ACC112 (cell line): ENCODE data around the gene GTF2A1L.
"Not testable (repeated sequence)": the region's sequence is repeated elsewhere in the genome, so short reads cannot be mapped to it uniquely, and the experiment has no call there.

Experiments
- H2AFZ ChIP-seq: fragments of 200-600 bp; sonication (generic); one replicate; pipeline ENCODE4 v1.6.0; 2017; ENCODE audit warnings: antibody characterized with exemption, low read length; ENCODE audit not compliant: unreplicated experiment
- H3K27ac ChIP-seq: fragments of 200-600 bp; sonication (generic); 2 replicates; pipeline ENCODE4 v1.5.1; 2014; ENCODE audit warnings: low read depth, mild to moderate bottlenecking, antibody characterized with exemption, low read length, moderate library complexity
- H3K27me3 ChIP-seq: fragments of 200-600 bp; sonication (generic); 2 replicates; pipeline ENCODE4 v1.6.1; 2014; ENCODE audit warnings: mild to moderate bottlenecking, antibody characterized with exemption, low read length, moderate library complexity, mixed read lengths; ENCODE audit not compliant: insufficient read depth
- H3K36me3 ChIP-seq: fragments of 200-600 bp; sonication (generic); 2 replicates; pipeline ENCODE4 v1.6.1; 2016; ENCODE audit warnings: mild to moderate bottlenecking, antibody characterized with exemption, low read length, moderate library complexity, mixed read lengths; ENCODE audit not compliant: insufficient read depth
- H3K4me1 ChIP-seq: fragments of 200-600 bp; sonication (generic); one replicate; pipeline ENCODE4 v1.6.1; 2016; ENCODE audit warnings: low read length, mixed read lengths; ENCODE audit not compliant: insufficient read depth, unreplicated experiment, control insufficient read depth
- H3K4me3 ChIP-seq: fragments of 200-600 bp; sonication (generic); 2 replicates; pipeline ENCODE4 v1.5.1; 2014; ENCODE audit warnings: mild to moderate bottlenecking, low read depth, low read length
- H3K79me2 ChIP-seq: fragments of 200-600 bp; sonication (generic); one replicate; pipeline ENCODE4 v1.6.0; 2016; ENCODE audit warnings: low read length; ENCODE audit not compliant: control insufficient read depth, unreplicated experiment, insufficient read depth

Gene GTF2A1L

GRCh38 chr2:48587961-48588360 lies 29.7 kb upstream of the GTF2A1L start:
- H3K27me3 ChIP-seq, result no peaks in the 10 kb centered on the region
- no peaks in the 10 kb centered on the region for H3K79me2 ChIP-seq
- H2AFZ ChIP-seq, result no peak overlapping the region
- H3K27ac ChIP-seq, result no peak overlapping the region
- H3K4me3 ChIP-seq, result no peak overlapping the region
- no peaks in the 10 kb centered on the region for H3K4me1 ChIP-seq
- no peaks in the 10 kb centered on the region for H3K36me3 ChIP-seq

GRCh38 chr2:48588745-48589144 lies 28.9 kb upstream of the GTF2A1L start:
- Histone ChIP-seq H3K27me3 (no peaks in the 10 kb centered on the region), H3K36me3 (no peaks in the 10 kb centered on the region), H3K4me1 (no peaks in the 10 kb centered on the region), H3K79me2 (no peaks in the 10 kb centered on the region), H3K27ac (no peak overlapping the region), H3K4me3 (no peak overlapping the region), H2AFZ (peak overlapping the region; percentile 37)

GRCh38 chr2:48589170-48589767 lies 28.4 kb upstream of the GTF2A1L start:
- H3K4me1 ChIP-seq, result no peaks in the 10 kb centered on the region
- H3K27ac ChIP-seq, result no peak overlapping the region
- no peak overlapping the region for H3K4me3 ChIP-seq
- no peaks in the 10 kb centered on the region for H3K79me2 ChIP-seq
- peak overlapping the region; percentile 37 for H2AFZ ChIP-seq
- H3K36me3 ChIP-seq, result no peaks in the 10 kb centered on the region
- H3K27me3 ChIP-seq, result no peaks in the 10 kb centered on the region

DNA sequence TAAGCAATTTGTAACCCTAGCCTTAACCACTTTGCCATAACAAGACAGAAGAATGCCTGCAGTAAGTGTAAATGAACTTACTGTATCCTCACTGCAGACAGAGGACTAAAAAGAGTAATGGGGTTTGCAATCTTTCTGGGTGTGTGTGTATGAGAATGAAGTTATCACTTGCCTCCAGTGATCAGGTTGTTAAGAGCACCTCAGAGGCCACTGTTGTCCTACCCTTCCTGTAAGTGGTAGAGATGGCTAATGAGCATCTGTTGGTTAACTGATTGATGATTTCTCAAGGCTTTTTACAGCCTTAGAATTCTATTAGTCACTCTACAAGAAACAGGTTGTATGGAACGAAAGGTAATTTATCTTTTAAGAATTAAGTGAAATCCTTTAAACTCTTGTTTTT lies 27.6 kb upstream of the GTF2A1L start:
- Histone ChIP-seq H3K27me3 (no peaks in the 10 kb centered on the region), H3K4me1 (no peaks in the 10 kb centered on the region), H3K36me3 (no peaks in the 10 kb centered on the region), H3K4me3 (no peak overlapping the region), H2AFZ (no peak overlapping the region), H3K79me2 (no peaks in the 10 kb centered on the region), H3K27ac (no peak overlapping the region)

- Histone ChIP-seq H2AFZ (no peak overlapping the region), H3K4me1 (no peaks in the 10 kb centered on the region), H3K79me2 (no peaks in the 10 kb centered on the region)
Observed at GRCh38 chr2:48592067-48592466, 25.6 kb upstream of the GTF2A1L start.

DNA sequence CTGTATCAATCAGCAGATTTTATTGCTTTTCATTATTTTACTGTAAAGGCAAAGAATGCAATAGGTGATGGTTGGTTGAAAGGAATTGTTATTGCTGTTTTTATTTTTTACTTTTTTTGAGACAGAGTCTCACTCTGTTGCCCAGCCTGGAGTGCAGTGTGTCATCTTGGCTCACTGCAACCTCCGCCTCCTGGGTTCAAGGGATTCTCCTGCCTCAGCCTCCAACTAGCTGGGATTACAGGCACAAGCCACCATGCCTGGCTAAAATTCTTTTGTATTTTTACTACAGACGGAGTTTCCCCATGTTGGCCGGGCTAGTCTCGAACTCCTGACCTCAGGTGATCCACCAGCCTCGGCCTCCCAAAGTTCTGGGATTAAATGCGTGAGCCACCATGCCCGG lies 20.9 kb upstream of the GTF2A1L start:
- H3K27ac ChIP-seq, H3K79me2 ChIP-seq, H3K4me3 ChIP-seq, H2AFZ ChIP-seq, H3K36me3 ChIP-seq, H3K27me3 ChIP-seq: not testable (repeated sequence)
- peaks cover 14% of the 10 kb centered on the region for H3K4me1 ChIP-seq

More at GRCh38 chr2:48592067-48592466, 25.6 kb upstream of the GTF2A1L start:
- Histone ChIP-seq H3K4me3 (no peak overlapping the region), H3K27me3 (no peaks in the 10 kb centered on the region), H3K36me3 (no peaks in the 10 kb centered on the region), H3K27ac (no peak overlapping the region)

DNA sequence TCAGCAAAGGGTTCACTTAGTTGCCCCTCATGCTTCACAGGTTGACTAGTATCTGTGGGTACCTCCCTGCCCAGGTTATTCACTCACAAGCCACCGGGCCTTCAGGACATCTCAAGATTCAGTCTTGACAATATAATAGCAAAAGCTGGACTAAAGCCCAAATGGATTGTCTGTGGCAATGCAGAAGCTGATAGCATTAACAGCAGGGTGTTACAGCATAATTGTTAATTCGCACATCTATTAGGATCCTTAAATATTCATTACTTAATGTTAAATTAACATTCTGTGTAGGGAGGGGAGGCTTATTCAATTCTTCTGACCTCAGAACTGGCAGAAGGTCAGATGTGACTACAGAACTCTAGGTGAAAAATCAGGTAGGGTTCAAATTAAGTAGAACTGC lies 20.2 kb upstream of the GTF2A1L start:
- Histone ChIP-seq H3K4me1 (peaks cover 14% of the 10 kb centered on the region), H3K36me3 (no peaks in the 10 kb centered on the region), H3K79me2 (no peaks in the 10 kb centered on the region), H3K27ac (no peak overlapping the region), H2AFZ (no peak overlapping the region), H3K27me3 (no peaks in the 10 kb centered on the region), H3K4me3 (no peak overlapping the region)

GRCh38 chr2:48600204-48600813 lies 17.3 kb upstream of the GTF2A1L start:
- Histone ChIP-seq H3K4me3 (no peak overlapping the region), H3K79me2 (no peaks in the 10 kb centered on the region), H3K36me3 (no peaks in the 10 kb centered on the region), H2AFZ (no peak overlapping the region), H3K27ac (peak overlapping the region; percentile 53), H3K27me3 (no peaks in the 10 kb centered on the region), H3K4me1 (peaks cover 14% of the 10 kb centered on the region)

GRCh38 chr2:48600917-48601316 lies 16.7 kb upstream of the GTF2A1L start:
- Histone ChIP-seq H3K27ac (peak overlapping the region; percentile 53), H3K4me1 (peaks cover 14% of the 10 kb centered on the region), H2AFZ (no peak overlapping the region)

DNA sequence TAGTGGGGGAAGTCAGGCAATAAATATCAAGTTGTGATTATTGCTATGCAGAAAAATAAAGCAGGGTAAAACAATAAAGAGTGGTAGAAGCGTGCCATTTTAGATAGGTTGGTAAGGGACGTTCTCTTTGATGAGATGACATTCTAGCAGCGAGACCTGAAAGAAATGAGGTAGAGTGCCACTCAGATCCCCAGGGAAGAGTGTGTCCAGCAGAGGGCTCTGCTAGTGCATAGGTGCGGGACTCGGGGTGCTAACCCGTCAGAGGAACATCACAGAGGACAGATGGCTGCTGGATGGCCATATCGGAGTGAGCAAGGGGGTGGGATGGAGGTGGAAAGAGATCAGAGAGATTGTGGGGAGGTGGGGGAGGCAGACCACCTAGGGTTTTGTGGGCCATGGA lies 16.3 kb upstream of the GTF2A1L start:
- no peaks in the 10 kb centered on the region for H3K36me3 ChIP-seq
- no peaks in the 10 kb centered on the region for H3K27me3 ChIP-seq
- no peaks in the 10 kb centered on the region for H3K79me2 ChIP-seq
- H3K4me3 ChIP-seq, result no peak overlapping the region
- no peak overlapping the region for H2AFZ ChIP-seq
- peak overlapping the region; percentile 53; the same call in 1 of the 2 replicates for H3K27ac ChIP-seq
- H3K4me1 ChIP-seq, result peaks cover 14% of the 10 kb centered on the region

More at GRCh38 chr2:48600917-48601316, 16.7 kb upstream of the GTF2A1L start:
- Histone ChIP-seq H3K4me3 (no peak overlapping the region), H3K27me3 (no peaks in the 10 kb centered on the region), H3K79me2 (no peaks in the 10 kb centered on the region), H3K36me3 (no peaks in the 10 kb centered on the region)

GRCh38 chr2:48605482-48606175 lies 12.0 kb upstream of the GTF2A1L start:
- H3K79me2 ChIP-seq, result no peaks in the 10 kb centered on the region
- no peak overlapping the region for H3K27ac ChIP-seq
- H2AFZ ChIP-seq, result no peak overlapping the region
- peaks cover 21% of the 10 kb centered on the region for H3K4me1 ChIP-seq
- H3K27me3 ChIP-seq, result no peaks in the 10 kb centered on the region
- H3K4me3 ChIP-seq, result no peak overlapping the region
- no peaks in the 10 kb centered on the region for H3K36me3 ChIP-seq
